ENCODE results near the gene GPHA2. TPM values are rescaled to one million over a fixed set of nuclear protein-coding genes. Genes with fewer than 3 reads are reported as not detected.

Gene GPHA2
- total RNA-seq, 1 donor from 2014 or later = not detected

- no peaks in the 10 kb centered on the region for H3K9me3 ChIP-seq (ENCODE audit: low read depth)
- Mint-ChIP-seq H3K4me1 (peaks cover 24% of the 10 kb centered on the region), H3K27me3 (ENCODE audit: insufficient read depth, low read depth) (no peaks in the 10 kb centered on the region), H3K4me3 (peak overlapping the region; percentile 93), H3K36me3 (peaks cover 4% of the 10 kb centered on the region), H3K27ac (no peak overlapping the region), H3K9me3 (no peaks in the 10 kb centered on the region)
- peak overlapping the region; percentile 98 for H3K9ac ChIP-seq
- peaks cover 7% of the 10 kb centered on the region for H3K79me2 ChIP-seq (ENCODE audit: low read depth)
- peaks cover 17% of the 10 kb centered on the region for H3K4me1 ChIP-seq
- H3K4me3 ChIP-seq = no peak overlapping the region
- H3F3A ChIP-seq (ENCODE audit: low read depth) = peaks cover 16% of the 10 kb centered on the region
- no peak overlapping the region for H3K27ac ChIP-seq
- H2AFZ ChIP-seq (replicated peaks) = no peak overlapping the region
- no peaks in the 10 kb centered on the region for H3K36me3 ChIP-seq
- H4K20me1 ChIP-seq (ENCODE audit: low read depth) = peaks cover 4% of the 10 kb centered on the region
- no peaks in the 10 kb centered on the region for H3K27me3 ChIP-seq
- peak; percentile 31 for DNase-seq (ENCODE audit: low spot score)
- TF ChIP-seq, protein P1, sequence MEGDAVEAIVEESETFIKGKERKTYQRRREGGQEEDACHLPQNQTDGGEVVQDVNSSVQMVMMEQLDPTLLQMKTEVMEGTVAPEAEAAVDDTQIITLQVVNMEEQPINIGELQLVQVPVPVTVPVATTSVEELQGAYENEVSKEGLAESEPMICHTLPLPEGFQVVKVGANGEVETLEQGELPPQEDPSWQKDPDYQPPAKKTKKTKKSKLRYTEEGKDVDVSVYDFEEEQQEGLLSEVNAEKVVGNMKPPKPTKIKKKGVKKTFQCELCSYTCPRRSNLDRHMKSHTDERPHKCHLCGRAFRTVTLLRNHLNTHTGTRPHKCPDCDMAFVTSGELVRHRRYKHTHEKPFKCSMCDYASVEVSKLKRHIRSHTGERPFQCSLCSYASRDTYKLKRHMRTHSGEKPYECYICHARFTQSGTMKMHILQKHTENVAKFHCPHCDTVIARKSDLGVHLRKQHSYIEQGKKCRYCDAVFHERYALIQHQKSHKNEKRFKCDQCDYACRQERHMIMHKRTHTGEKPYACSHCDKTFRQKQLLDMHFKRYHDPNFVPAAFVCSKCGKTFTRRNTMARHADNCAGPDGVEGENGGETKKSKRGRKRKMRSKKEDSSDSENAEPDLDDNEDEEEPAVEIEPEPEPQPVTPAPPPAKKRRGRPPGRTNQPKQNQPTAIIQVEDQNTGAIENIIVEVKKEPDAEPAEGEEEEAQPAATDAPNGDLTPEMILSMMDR (IDR thresholded peaks at IDR 0.05) = no peak
- no peak for TF ChIP-seq EZH2phosphoT487 (IDR thresholded peaks at IDR 0.05)
- no peak for TF ChIP-seq EZH2 (IDR thresholded peaks at IDR 0.05)
- H3K4me2 ChIP-seq = peak overlapping the region; percentile 93
These were observed 20.3 kb downstream of the GPHA2 start for GRCh38 chr11:64915376-64915887.

- Mint-ChIP-seq H3K36me3 (peaks cover 4% of the 10 kb centered on the region), H3K27ac (no peak overlapping the region), H3K27me3 (ENCODE audit: insufficient read depth, low read depth) (no peaks in the 10 kb centered on the region), H3K4me1 (peaks cover 24% of the 10 kb centered on the region), H3K4me3 (no peak overlapping the region), H3K9me3 (no peaks in the 10 kb centered on the region)
- Histone ChIP-seq H3K9ac (no peak overlapping the region), H3K9me3 (ENCODE audit: low read depth) (no peaks in the 10 kb centered on the region), H2AFZ (replicated peaks) (no peak overlapping the region), H3K27me3 (no peaks in the 10 kb centered on the region), H3K4me3 (no peak overlapping the region), H3K79me2 (ENCODE audit: low read depth) (peaks cover 7% of the 10 kb centered on the region), H4K20me1 (ENCODE audit: low read depth) (peaks cover 4% of the 10 kb centered on the region), H3K36me3 (no peaks in the 10 kb centered on the region), H3F3A (ENCODE audit: low read depth) (peaks cover 16% of the 10 kb centered on the region), H3K4me1 (peaks cover 17% of the 10 kb centered on the region), H3K27ac (no peak overlapping the region), H3K4me2 (no peak overlapping the region)
- TF ChIP-seq, protein P1 (IDR thresholded peaks at IDR 0.05) = no peak
- TF ChIP-seq EZH2 (IDR thresholded peaks at IDR 0.05) (no peak), EZH2phosphoT487 (IDR thresholded peaks at IDR 0.05) (no peak)
- no peak for DNase-seq (ENCODE audit: low spot score)
These were observed 21.6 kb downstream of the GPHA2 start for GRCh38 chr11:64914123-64914522.

GRCh38 chr11:64913171-64913727 is 22.4 kb downstream of the GPHA2 start:
- no peaks in the 10 kb centered on the region for H3K36me3 ChIP-seq

More at GRCh38 chr11:64913171-64913727, 22.4 kb downstream of the GPHA2 start:
- Histone ChIP-seq H3K9me3 (ENCODE audit: low read depth) (no peaks in the 10 kb centered on the region), H3K4me1 (peaks cover 15% of the 10 kb centered on the region), H2AFZ (replicated peaks) (no peak overlapping the region), H4K20me1 (ENCODE audit: low read depth) (peaks cover 4% of the 10 kb centered on the region), H3K4me2 (no peak overlapping the region), H3K9ac (no peak overlapping the region), H3K4me3 (no peak overlapping the region), H3F3A (ENCODE audit: low read depth) (peaks cover 9% of the 10 kb centered on the region), H3K27ac (no peak overlapping the region), H3K79me2 (ENCODE audit: low read depth) (peaks cover 7% of the 10 kb centered on the region), H3K27me3 (no peaks in the 10 kb centered on the region)
- H3K36me3 Mint-ChIP-seq = peaks cover 4% of the 10 kb centered on the region
- TF ChIP-seq, protein P1 (IDR thresholded peaks at IDR 0.05) = no peak
- TF ChIP-seq EZH2phosphoT487 (IDR thresholded peaks at IDR 0.05) (no peak), EZH2 (IDR thresholded peaks at IDR 0.05) (no peak)
- H3K4me3 Mint-ChIP-seq = no peak overlapping the region
- H3K27me3 Mint-ChIP-seq (ENCODE audit: insufficient read depth, low read depth) = peaks cover 2% of the 10 kb centered on the region
- peaks cover 23% of the 10 kb centered on the region for H3K4me1 Mint-ChIP-seq
- no peak overlapping the region for H3K27ac Mint-ChIP-seq
- H3K9me3 Mint-ChIP-seq = no peaks in the 10 kb centered on the region
- no peak for DNase-seq (ENCODE audit: low spot score)

Measured in neural progenitor cell (in vitro differentiated cells).